Activated naive CD4-positive, alpha-beta T cell treated with anti-CD3 and anti-CD28 coated beads, Interleukin-2, amount 50 U/mL, for 16 hours (primary cell): ENCODE measurements around the gene ARID3B.
"Not testable (repeated sequence)": the region's sequence is repeated elsewhere in the genome, so short reads cannot be mapped to it uniquely, and the experiment has no call there.

Experiments
- DNase-seq: peaks from one replicate; pipeline ENCODE4 v3.0.0-alpha.2; 2020

Gene ARID3B, protein sequence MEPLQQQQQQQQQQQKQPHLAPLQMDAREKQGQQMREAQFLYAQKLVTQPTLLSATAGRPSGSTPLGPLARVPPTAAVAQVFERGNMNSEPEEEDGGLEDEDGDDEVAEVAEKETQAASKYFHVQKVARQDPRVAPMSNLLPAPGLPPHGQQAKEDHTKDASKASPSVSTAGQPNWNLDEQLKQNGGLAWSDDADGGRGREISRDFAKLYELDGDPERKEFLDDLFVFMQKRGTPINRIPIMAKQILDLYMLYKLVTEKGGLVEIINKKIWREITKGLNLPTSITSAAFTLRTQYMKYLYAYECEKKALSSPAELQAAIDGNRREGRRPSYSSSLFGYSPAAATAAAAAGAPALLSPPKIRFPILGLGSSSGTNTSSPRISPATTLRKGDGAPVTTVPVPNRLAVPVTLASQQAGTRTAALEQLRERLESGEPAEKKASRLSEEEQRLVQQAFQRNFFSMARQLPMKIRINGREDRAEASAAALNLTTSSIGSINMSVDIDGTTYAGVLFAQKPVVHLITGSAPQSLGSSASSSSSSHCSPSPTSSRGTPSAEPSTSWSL

DNA sequence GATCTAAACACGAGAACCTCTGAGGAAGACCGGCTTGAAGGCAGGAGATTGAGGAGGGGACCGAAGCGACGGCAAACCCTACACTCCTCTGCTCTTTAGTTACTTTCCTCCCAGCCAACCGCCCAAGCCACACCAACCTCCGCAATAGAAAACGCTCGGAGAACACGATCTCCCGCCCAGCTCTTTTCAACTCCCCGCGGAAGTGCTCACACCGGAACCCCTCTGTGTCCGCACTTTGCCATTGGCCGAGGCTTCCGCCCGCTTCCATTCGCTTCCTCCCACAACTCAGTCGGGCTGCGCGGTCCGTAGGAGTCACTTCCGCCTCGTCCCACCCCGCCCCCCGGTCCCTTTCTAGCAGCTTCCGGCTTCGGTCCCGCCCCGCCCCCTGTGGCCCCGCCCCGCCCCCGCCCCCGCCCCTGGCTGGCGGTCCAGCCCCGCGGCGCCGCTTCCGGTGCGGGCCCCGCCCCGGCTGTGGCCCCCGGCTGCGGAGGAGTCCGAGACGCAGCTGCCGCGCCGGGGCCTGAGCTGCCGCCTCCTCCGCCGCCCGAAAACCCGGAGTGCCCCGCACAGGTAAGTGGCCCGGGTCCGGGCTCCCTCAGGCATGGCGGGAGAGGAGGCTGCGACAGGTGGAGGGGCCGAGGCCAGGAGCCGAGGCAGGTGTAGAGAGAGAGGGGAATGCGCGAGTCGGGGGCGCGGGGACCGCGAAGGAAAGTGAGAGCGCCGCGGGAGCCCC is at the start of gene ARID3B:
Gene ARID3B, plus strand, starts transcription at position 460 of the 733 bp plus-strand sequence. CDS start 2,717 bp downstream, outside the sequence.
- peak; percentile 95 for DNase-seq

DNA sequence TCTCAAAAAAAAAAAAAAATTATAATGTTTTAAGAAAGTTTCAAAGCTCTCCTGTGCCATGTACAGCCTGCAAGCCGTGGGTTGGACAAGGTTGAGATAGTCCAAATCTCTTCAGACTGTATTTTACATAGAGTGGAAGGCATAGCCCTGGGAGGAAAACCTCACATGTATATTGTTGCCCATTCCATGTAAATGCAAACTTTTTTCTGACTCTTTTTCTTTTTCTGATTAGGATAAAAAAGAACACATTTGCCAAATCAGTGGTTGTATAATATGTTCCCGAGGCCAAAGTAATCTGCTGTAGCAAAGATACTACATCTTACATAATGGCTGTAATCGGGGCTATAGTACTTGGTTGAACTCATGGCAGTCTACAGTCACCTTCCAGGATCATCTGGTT is 44.4 kb upstream of the ARID3B start:
- no peak for DNase-seq

DNA sequence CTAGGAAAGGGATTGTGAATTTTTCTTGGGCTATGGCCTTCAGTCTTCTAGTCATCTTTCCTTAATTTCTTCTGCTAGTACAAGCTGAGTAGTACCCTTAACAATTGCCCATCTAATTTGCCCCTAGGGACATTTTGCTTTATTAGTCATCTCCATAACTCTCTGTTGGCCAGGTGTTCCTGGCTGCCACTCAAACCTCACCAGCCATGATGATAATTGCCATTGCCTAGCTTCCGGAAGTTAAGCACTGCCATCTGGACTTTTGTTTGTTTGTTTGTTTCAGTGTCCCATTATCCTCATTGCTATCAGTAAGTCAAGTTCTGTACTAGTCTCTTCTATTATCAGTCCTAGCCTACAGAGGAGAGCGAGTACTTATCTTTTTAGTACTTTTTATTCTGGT is 43.4 kb upstream of the ARID3B start:
- DNase-seq = no peak

DNA sequence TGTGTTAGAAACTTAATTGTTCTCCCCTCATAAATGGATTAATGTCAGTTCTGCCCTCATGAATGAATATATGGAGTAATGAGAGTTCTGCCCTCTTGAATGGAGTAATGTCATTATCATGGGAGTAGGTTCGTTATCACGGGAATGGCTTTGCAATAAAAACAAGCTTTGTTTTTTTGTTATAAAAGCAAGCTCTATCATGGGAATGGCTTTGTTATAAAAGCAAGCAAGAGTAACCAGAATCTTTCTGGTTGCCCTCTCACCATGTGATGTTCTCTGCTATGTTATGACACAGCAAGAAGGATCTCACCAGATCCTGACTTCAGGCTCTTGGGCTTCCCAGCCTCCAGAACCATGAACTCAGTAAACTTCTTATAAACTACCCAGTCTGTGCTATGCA is 41.7 kb upstream of the ARID3B start:
- no peak for DNase-seq

DNA sequence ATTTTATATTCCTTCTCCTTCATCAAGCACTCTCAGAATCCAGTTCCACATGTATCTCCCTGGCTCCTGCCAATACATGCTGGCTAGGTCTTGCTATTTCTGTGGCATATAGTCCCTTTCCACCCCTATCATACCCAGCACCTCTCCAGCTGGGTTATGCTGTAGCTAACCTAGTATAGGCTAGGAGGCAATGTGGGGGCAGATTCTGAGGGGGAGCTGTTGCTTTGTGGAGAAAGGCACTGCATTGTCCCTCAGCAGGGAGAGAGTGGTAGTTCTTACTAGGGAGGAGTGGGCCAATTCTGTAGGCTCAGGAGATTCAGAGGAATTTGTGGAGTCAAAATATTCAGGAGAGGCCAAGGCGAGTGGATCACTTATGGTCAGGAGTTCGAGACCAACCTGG is 40.6 kb upstream of the ARID3B start:
- DNase-seq = no peak

DNA sequence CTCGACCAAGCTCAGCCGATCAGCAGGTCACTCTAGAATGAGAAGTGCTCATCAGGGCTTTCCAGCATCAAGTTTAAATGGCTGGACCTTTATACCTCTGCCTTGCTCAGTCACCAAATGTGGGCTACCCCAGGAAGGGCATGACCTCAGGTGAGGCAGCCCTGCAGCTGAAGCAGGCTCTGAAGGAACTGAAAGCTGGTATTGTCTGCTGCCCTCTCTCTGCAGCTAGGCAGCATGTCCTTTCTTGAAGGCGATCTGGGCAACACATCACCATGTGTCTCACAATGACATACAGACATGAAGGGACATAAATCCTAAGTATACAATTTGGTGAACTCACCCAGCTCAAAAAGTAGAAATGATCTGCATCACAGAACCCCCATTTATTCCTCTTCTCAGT is 38.7 kb upstream of the ARID3B start:
- DNase-seq = no peak

DNA sequence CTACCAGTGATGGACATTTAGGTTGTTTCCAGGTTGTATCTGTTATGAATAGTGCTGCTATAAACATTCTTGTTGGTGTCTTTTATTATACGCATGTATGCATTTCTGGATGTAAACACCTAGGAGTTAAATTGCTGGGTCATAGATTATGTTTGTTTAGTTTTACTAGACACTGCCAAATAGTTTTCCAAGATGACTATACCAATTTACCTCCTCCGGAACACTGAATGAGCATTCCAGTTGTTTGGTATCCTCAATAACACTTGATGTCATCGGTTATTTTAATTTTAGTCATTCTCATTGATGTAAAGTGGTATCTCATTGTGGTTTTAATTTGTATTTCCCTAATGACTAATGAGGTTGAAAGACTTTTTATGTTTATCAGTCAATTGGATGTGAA is 36.6 kb upstream of the ARID3B start:
- no peak for DNase-seq

DNA sequence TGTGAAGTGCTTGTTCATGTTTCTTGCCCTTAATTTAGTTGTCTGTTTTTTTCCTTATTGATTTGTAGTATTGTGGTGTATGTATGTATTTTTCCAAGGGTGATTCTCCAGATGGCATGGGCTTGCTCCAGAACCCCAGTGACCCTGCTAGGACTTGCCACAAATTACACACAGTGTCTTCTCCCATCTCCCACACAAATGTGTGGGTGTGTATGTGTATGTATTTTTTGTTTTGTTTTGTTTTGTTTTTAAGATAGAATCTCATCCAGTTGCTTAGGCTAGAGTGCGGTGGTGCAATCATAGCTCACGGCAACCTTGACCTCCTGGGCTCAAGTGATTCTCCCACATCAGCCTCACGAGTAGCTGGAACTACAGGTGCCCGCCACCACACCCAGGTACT is 36.2 kb upstream of the ARID3B start:
- no peak for DNase-seq

DNA sequence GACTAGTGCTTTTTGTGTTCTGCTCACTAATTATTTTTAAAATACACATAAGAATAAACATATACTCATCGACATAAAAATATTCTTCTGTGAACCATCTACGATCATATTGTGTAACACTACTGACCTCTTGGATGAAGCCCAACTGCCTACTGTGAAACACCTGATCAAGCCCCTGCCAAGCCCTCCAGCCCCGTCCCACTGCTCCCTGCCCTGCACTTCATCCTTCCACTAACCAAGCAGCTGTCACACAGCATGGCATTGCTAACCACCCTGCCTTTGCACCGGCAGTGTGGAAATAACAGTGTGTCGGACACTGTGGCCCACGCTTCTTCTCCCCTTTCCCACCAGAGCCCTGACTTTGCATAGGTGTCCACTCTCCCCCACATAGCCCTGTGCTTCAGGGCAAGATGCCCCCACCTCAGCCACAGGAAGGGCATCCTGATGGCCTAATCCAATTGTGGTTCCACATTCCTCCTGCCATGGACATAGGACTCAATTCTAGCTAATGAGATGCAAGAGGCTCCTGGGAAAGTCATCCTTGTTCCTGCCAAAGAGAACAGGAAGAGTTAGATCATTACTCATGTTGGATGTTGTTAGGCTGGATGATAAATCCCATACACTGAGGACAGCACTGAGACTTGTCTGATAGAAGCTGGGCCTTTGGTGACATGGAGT is 35.0 kb upstream of the ARID3B start:
- DNase-seq = no peak

DNA sequence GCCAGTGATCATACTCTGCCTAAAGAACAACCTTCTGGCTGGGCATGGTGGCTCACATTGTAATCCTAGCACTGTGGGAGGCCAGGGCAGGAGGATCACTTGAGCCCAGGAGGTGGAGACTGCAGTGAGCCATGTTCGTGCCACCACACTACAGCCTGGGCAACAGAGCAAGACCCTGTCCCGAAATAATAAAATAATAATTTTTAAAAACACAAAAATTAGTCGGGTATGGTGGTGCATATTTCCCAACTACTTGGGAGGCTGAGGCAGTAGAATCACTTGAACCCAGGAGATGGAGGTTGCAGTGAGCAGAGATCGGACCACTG is 34.5 kb upstream of the ARID3B start:
- DNase-seq = no peak

DNA sequence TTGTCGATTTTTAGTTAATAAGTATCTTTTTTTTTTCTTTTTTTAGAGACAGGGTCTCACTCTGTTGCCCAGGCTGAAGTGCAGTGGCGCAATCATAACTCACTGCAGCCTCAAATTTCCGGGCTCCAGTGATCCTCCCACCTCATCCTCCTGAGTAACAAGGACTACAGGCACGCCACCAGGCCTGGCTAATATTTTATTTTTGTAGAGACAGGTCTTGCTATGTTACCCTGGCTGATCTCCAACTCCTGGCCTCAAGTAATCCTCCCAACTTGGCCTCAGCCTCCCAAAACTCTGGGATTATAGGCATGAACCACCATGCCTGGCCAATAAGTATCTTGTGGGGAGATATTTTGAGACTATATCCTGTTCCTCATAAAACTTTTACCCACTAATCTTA is 29.4 kb upstream of the ARID3B start:
- DNase-seq = no peak

DNA sequence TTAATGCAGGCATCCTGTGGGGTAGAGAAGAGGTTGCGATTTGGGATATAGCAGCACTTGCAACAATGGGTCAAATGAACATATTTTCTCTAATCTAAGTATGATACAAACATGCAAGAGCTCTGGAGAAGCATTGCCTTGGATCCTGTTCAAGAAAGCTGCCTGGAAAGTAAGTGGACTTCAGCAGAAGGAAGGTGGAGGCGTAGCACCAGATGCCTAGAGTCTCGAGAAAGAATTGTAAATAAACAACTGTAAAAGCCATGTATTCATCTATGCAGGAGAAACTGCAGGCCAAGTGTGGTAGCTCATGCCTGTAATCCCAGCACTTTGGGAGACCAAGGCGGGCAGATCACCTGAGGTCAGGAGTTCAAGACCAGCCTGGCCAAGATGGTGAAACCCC is 27.0 kb upstream of the ARID3B start:
- DNase-seq = not testable (repeated sequence)

DNA sequence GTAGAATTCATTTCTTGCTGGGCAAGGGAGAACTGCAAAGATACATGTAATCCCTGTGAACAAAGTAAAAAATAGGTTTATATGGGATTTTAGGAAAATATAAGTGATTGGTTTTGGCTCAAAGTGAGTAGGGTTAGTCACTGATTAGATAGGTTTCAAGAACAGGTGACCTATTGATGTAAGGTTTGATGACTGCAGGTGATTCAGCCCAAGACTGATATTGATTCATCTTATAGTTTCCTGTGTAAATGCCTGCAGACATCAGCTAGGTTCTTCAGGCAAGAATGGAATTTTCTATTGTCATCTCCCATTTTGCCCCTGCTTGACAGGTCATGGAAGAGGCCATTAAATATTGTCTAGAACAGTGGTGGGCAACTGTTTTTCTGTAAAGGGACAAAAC is 23.9 kb upstream of the ARID3B start:
- no peak for DNase-seq

DNA sequence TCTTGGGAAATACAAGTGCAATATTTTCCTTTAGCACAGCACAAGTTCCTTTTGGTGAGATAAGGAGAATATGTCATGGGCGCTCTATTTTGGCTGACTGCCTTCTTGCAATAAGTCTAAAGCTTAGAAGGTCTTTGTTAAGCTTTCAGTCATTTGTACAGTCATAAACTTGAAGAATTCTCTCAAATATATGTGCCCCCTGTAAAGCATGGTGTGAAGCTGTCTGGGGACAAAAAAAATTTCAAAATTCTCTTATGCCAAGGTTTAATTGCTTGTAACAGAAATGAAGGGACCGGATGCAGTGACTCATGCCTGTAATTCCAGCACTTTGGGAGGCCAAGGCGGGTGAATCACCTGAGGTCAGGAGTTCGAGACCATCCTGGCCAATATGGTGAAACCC is 21.7 kb upstream of the ARID3B start:
- no peak for DNase-seq

DNA sequence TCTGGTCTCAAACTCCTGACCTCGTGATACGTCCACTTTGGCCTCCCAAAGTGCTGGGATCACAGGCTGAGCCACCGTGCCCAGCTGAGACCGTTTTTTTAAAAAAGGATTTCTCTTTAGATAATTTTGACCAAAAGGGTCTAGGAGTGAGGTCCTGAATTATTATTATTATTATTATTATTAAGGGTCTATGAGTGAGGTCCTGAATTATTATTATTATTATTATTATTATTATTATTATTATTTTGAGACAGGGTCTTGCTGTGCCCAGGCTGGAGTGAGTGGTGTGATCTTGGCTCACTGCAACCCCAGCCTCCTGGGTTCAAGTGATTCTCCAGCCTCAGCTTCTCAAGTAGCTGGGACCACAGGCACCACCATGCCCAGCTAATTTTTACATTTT is 20.6 kb upstream of the ARID3B start:
- DNase-seq = no peak

DNA sequence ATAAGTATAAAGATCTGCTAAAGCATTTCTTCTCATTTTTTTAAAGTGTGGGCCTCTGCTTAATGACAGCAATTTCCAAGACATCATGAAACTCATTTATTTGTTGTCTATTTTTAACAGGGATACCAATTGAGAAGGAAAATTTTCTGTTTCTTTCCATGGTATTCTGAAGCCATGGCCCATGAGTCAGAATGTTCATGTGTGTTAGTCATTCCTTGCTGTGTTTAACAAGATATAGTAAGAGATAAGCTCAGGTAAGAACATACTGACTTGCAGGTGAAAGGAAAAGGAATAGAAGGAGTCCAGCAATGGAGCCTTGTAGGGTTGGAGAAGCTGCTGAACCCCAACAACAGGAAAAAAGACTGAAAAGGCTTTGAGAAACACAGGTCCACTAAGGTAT is 17.0 kb upstream of the ARID3B start:
- no peak for DNase-seq

DNA sequence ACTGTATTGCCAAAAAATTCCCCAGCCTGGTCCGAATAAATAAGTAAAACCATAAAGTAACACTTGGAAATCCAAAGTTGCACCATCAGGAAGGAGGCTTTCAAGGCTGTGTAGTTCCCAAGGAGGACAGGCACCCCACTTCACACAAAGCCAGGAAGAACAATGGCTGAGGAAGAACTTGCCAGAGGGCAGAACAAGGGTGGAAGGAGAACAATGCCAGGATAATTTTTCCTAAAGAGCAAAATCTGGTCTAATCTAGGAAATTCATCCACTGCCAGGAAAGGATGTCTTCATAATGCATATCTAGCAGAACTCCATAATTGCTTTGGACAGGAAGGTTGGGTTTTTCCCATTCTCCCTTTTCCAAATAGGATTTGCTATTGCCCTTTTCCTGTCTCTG is 15.7 kb upstream of the ARID3B start:
- DNase-seq = no peak

DNA sequence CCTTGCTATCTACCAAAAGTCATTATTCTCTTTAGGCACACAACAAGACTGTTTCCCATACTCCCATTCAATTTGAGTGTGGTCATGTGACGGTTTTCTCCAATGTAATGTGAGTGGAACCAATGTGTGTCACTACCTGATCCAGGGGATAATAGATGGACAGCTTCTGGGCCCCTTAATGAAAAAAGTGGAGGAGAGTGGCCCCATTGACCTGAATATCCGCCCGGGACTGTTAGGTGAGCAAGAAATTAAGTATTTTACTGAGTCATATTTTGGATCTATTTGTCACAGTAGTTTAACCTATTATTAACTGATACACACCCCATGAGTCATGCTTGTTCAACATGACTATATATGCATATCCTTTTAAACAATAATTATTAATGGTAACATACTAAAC is 15.1 kb upstream of the ARID3B start:
- no peak for DNase-seq

DNA sequence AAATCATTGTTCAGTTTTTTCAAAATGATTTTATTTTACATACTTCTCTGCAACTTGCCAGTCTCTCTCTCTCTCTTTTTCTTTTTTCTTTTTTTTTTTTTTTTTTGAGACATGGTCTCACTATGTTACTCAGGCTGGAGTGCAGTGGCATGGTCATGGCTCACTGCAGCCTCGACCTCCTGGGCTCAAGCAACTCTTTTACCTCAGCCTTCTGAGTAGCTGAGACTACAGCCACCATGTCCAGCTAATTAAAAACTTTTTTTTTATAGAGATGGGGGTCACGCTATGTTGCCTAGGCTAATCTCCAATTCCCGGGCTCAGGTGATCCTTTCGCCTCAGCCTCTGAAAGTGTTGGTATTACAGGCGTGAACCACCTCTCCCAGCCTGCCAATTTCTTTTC is 12.1 kb upstream of the ARID3B start:
- DNase-seq = no peak

DNA sequence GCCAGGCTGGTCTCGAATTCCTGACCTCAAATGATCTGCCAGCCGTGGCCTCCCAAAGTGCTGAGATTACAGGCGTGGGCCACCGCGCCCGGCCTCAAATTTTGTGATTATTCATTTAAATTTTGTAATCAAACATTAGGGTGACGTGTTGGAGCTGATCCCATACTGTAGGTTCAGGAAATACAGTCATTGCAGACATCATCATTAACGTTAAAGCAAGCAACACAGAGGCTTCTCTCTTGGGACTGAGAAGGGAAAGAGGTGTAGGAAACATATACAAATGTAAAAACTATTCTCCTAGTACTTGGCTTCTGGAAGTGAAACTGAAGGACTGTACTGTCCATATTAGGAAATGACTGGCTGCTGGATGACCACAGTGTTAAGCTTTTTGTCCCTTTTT is 11.1 kb upstream of the ARID3B start:
- no peak for DNase-seq

DNA sequence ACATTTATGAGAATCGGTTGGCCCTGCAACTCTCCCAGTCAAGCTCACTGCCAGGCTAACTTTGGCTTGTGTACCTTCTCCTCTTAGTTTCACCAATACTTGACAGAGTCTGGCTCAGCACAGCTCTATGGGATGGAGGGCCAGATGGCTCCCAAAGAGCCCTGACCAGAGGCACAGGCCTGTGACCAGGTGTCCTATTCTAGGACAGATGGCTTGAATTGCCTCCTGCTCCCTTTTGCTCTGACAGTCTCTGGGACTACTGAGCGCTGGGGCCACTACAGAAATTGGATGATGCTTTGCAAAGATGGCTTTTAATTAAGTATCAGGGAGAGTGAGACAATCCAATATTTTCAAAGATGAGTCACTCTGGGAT is 10.3 kb upstream of the ARID3B start:
- no peak for DNase-seq

DNA sequence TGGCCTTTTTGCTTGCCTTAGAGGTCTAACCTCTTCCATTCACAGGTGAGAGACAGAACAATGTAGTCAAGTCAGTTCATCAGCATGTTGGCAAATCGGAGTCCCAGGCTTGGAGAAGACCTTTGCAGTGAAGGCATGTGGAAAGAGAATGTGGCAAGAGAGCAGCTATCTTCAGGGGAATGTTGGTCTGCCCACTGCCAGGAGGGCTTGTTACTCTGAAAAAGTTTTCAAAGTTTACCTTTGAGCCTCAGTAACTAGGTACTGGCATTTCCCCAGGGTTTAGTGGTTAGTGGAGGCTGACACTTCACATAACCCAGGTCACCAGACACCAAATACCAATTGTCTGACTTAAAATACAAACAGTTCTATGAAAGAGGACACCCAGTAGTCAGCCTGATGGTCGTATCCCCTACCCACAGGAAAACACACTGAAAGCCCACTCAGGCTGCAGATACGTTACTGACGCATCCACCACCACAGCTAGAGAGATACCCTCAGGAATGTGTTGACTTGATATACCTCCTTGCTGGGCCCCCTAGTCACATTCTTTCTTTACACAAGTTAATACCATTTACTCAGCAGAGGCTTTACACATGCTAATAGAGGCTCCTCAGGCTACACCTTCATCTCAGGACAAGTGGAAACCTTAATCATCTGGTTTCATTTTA is 9.7 kb upstream of the ARID3B start:
- no peak for DNase-seq

DNA sequence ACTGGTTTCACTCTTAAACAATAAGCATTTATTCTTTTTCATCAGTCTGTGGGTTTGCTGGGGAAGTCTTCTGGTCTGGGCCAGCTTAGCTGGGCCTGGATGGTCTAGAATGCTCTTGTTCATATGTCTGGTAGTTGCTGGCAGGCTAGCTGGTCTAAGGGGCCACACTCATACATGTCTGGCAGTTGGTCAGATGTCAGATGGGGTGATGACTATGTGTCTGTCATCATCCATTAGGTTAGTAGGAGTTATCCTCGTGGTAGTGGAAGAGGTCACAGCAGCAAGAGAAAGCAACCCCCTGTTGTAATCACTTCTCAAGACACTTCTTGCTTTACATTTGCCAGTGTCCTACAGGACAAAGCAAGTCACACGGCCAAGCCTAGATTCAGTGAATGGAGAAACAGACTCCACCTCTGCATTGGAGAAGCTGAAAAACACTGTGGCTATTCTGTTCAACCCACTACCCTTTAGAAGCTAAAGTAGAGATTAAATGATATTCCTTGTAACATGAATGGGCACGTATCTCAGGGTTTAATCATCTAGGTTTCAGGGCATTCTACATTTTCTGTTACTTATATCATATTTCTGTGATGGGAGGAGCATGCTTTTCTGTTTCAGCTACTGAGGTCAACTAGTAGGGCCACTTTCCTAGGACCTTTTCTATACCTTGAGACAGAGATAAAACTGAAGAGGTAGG is 5.5 kb upstream of the ARID3B start:
- no peak for DNase-seq
